MCF 10A (cell line): ENCODE measurements around the gene GRN. TPM values are rescaled to one million over a fixed set of nuclear protein-coding genes. Genes with fewer than 3 reads are reported as not detected.
A peak's percentile ranks its signal among the peaks of the same experiment; 100 is the strongest.

Experiments
- BruUV-seq: library from RNA; stranded (reverse); fragments of 400-500 nt; replicated peaks from 2 replicates; lab custom pipeline; 2021; lab: Mats Ljungman, UMichigan
- CTCF ChIA-PET: fragments of 300-600 bp; sonication (Branson Sonifier 250); formaldehyde crosslinking; extraction: SDS; loops from one replicate; lab custom pipeline; 2021; ENCODE audit warnings: antibody characterized with exemption, inconsistent platforms; lab: Yijun Ruan, JAX
- POLR2A ChIA-PET: fragments of 300-600, 350-650 bp; sonication (Branson Sonifier 250); formaldehyde crosslinking; extraction: SDS; loops from one replicate; lab custom pipeline; 2020; ENCODE audit warnings: antibody characterized with exemption, inconsistent platforms; lab: Yijun Ruan, JAX
- DNase-seq: peaks from one replicate; pipeline ENCODE4 v3.0.0-alpha.2; 2018; ENCODE audit not compliant: unreplicated experiment
- H3K27ac Mint-ChIP-seq: one replicate; pipeline ENCODE4 v1.8.0; 2022; ENCODE audit warnings: mild to moderate bottlenecking, low read depth, mixed read lengths; ENCODE audit not compliant: unreplicated experiment
- H3K27me3 Mint-ChIP-seq: one replicate; pipeline ENCODE4 v1.8.0; 2022; ENCODE audit warnings: mixed read lengths; ENCODE audit not compliant: insufficient read depth, unreplicated experiment
- H3K36me3 Mint-ChIP-seq: one replicate; pipeline ENCODE4 v1.8.0; 2022; ENCODE audit warnings: mild to moderate bottlenecking, moderate library complexity, mixed read lengths; ENCODE audit not compliant: insufficient read depth, unreplicated experiment
- H3K4me1 Mint-ChIP-seq: one replicate; pipeline ENCODE4 v1.8.0; 2022; ENCODE audit warnings: mixed read lengths; ENCODE audit not compliant: insufficient read depth, unreplicated experiment
- H3K4me3 Mint-ChIP-seq: one replicate; pipeline ENCODE4 v1.8.0; 2022; ENCODE audit warnings: mild to moderate bottlenecking, moderate library complexity, mixed read lengths; ENCODE audit not compliant: unreplicated experiment
- H3K9me3 Mint-ChIP-seq: one replicate; pipeline ENCODE4 v1.8.0; 2022; ENCODE audit warnings: mixed read lengths; ENCODE audit not compliant: unreplicated experiment
- intact Hi-C: fragments of 100-400 bp; cut with micrococcal nuclease; formaldehyde crosslinking; loops from 2 replicates; pipeline ENCODE4 v1.14.1; 2022
- total RNA-seq: library from RNA; stranded (reverse); gene quantifications from 2 replicates; pipeline ENCODE4 v1.2.3, GENCODE V29; 2022
- TF ChIP-seq, protein P1 (sequence below): fragments of 200-600 bp; IDR thresholded peaks from one replicate; pipeline ENCODE4 v1.8.0; 2022; ENCODE audit warnings: antibody characterized with exemption, mild to moderate bottlenecking; ENCODE audit not compliant: unreplicated experiment

Gene GRN
- total RNA-seq, 1 experiment from 2014 or later, result 143 TPM

DNA sequence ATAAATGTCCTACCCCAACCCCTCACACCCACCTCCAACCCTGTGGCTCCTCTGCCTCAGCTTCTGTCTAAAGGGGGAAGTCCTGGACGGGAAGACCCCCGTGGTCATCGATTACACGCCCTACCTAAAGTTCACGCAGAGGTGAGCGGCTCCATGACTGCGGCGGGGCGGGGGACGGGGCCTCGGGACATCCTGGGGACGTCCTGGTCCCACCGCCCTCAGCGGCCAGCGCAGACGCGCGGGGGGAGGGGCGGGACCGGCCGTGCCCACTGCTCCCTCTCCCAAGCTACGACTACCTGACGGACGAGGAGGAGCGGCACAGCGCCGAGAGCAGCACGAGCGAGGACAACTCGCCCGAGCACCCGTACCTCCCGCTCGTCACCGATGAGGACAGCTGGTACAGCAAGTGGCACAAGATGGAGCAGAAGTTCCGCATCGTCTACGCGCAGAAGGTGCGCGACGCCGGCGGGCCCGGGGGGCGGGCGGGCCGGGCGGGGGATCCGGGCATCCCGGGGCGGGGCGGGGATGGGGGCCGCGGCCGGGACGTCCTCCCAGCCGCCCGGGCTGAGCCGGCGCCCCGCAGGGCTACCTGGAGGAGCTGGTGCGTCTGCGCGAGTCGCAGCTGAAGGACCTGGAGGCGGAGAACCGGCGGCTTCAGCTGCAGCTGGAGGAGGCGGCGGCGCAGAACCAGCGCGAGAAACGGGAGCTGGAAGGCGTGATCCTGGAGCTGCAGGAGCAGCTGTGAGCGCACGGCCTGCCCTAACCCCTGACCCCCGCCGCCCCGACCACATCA is 30.0 kb upstream of the GRN start:
- peaks cover 10% of the 10 kb centered on the region for H3K36me3 Mint-ChIP-seq
- TF ChIP-seq, protein P1, sequence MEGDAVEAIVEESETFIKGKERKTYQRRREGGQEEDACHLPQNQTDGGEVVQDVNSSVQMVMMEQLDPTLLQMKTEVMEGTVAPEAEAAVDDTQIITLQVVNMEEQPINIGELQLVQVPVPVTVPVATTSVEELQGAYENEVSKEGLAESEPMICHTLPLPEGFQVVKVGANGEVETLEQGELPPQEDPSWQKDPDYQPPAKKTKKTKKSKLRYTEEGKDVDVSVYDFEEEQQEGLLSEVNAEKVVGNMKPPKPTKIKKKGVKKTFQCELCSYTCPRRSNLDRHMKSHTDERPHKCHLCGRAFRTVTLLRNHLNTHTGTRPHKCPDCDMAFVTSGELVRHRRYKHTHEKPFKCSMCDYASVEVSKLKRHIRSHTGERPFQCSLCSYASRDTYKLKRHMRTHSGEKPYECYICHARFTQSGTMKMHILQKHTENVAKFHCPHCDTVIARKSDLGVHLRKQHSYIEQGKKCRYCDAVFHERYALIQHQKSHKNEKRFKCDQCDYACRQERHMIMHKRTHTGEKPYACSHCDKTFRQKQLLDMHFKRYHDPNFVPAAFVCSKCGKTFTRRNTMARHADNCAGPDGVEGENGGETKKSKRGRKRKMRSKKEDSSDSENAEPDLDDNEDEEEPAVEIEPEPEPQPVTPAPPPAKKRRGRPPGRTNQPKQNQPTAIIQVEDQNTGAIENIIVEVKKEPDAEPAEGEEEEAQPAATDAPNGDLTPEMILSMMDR, result no peak
- no TSS peak for BruUV-seq
- ChIA-PET POLR2A (interaction anchor here (1.1 kb wide), 1 partner anchor 9 kb away, joined by 5 read pairs; the partner anchor contains the start of gene SLC25A39), CTCF (interaction anchor here (0.6 to 2.2 kb wide), 2 partner anchors 16 to 98 kb away, joined by 4 to 10 read pairs; no protein-coding TSS in a partner anchor)
- peak overlapping the region; percentile 64 for H3K4me3 Mint-ChIP-seq
- no peak overlapping the region for H3K27ac Mint-ChIP-seq
- intact Hi-C loops, result no loop called here
- peaks cover 9% of the 10 kb centered on the region for H3K4me1 Mint-ChIP-seq
- H3K27me3 Mint-ChIP-seq, result peaks cover 12% of the 10 kb centered on the region
- H3K9me3 Mint-ChIP-seq, result no peaks in the 10 kb centered on the region
- no peak for DNase-seq

DNA sequence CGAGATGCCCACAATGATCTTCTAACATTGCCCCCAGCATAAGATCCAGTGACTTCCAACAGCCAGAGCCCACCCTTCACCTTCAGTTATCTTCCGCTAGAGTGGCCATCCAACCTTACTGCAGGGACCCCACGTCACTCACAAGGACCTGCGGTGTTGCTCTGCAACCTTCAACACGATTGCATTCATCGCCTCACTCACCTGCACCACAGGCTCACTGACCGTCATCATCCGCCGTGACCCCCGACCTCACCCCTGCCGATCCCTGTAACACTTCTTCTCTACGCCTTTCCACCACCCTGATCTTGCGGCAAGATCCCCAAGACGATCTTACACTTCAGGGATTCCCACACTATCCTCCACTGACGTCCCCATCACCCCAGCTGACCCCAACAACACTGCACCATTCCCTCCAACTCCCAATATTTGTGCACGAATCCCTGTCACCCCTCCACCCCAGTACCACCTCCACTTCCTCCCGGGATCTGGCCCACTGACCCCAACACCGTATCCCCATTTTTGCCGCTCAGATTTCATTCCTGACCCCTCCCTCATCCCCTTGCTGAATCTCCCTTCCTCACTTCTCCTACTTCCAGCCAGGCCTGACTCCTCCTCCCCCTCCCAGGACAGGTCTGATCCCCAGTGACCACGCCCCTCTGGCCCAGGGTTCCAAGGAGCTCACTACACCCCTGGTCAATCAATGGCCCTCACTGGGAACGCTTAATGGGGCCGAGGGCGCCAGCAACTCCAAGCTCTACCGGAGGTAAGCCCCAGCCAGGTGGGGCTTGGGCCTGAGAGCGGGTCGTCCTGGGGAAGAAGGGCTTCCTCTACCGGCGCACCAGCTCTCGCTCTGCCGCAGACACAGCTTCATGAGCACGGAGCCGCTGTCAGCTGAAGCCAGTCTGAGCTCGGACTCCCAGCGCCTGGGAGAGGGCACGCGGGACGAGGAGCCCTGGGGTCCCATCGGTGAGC is 29.1 kb upstream of the GRN start:
- H3K27me3 Mint-ChIP-seq, result peaks cover 12% of the 10 kb centered on the region
- DNase-seq, result no peak
- peak overlapping the region; percentile 64 for H3K4me3 Mint-ChIP-seq
- intact Hi-C loops, result no loop called here
- H3K36me3 Mint-ChIP-seq, result peaks cover 17% of the 10 kb centered on the region
- no peak overlapping the region for H3K27ac Mint-ChIP-seq
- ChIA-PET CTCF (interaction anchor here (0.6 to 2.2 kb wide), 2 partner anchors 15 to 99 kb away, joined by 4 to 10 read pairs; no protein-coding TSS in a partner anchor), POLR2A (interaction anchor here (0.7 to 1.1 kb wide), 3 partner anchors 8 to 117 kb away, joined by 3 to 5 read pairs (median 3); partner anchors contain the start of gene SLC25A39)
- TF ChIP-seq, protein P1, result no peak
- BruUV-seq, result no TSS peak
- H3K4me1 Mint-ChIP-seq, result peaks cover 9% of the 10 kb centered on the region
- H3K9me3 Mint-ChIP-seq, result no peaks in the 10 kb centered on the region

DNA sequence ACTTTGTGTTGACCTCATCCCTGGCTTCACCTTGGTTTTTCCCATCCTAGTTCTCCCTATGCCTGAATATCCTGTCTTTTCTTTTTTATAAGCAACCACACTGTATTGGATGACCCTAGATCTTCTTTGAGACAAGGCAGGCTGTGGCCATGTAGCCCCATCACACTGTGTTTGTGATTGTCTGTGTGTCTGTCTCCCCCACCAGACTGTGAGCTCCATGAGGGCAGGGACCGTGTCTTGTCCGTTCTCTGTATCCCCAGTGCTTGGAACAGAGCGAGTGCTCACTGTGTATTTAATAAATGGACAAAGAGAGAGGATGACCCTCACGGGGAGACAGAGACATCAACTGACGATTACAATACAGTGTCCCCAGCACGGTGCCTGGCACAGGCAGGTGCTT is 27.6 kb upstream of the GRN start:
- H3K27me3 Mint-ChIP-seq, result peaks cover 12% of the 10 kb centered on the region
- CTCF ChIA-PET, result no interaction called here
- H3K9me3 Mint-ChIP-seq, result no peaks in the 10 kb centered on the region
- POLR2A ChIA-PET, result interaction anchor here (0.5 to 3.1 kb wide), 2 partner anchors 8 to 96 kb away, joined by 6 to 15 read pairs; no protein-coding TSS in a partner anchor
- H3K4me3 Mint-ChIP-seq, result no peak overlapping the region
- TF ChIP-seq, protein P1, result no peak
- intact Hi-C loops, result no loop called here
- peaks cover 9% of the 10 kb centered on the region for H3K4me1 Mint-ChIP-seq
- no peak for DNase-seq
- no TSS peak for BruUV-seq
- no peak overlapping the region for H3K27ac Mint-ChIP-seq
- H3K36me3 Mint-ChIP-seq, result peaks cover 17% of the 10 kb centered on the region
